ENCODE data around the gene DOK1. TPM values are rescaled to one million over a fixed set of nuclear protein-coding genes. Genes with fewer than 3 reads are reported as not detected.
A peak's percentile ranks its signal among the peaks of the same experiment; 100 is the strongest.

The DOK1 gene
- polyA plus RNA-seq, 3 donors, result 48.0 to 53.6 (median 49.3) TPM

- H3K4me3 ChIP-seq (replicated peaks in 1 of 3; ENCODE audit: low read depth in 2 of 3, low read length in 3 of 3), result peak overlapping the region; percentile 61 to 88 (median 79)
- peak overlapping the region; percentile 99 for H2AFZ ChIP-seq (ENCODE audit: insufficient read depth, low read depth, low read length, poor library complexity, severe bottlenecking)
- Mint-ChIP-seq H3K27ac (peak overlapping the region; percentile 98 to 100 (median 100)), H3K27me3 (ENCODE audit: low read depth in 3 of 3) (peaks cover 43 to 58% (median 48%) of the 10 kb centered on the region in 3 donors), H3K36me3 (peaks cover 27 to 36% of the 10 kb centered on the region in 2 donors), H3K4me1 (peaks cover 54% of the 10 kb centered on the region), H3K4me3 (peak overlapping the region; percentile 96 to 100), H3K9me3 (peaks cover 0 to 16% (median 11%) of the 10 kb centered on the region in 7 donors)
- peaks cover 0 to 4% of the 10 kb centered on the region in 2 donors for H3K9me3 ChIP-seq (replicated peaks in 1 of 2; ENCODE audit: control insufficient read depth in 1 of 2, insufficient read depth in 1 of 2, low read length in 2 of 2)
- TF ChIP-seq CTCF (IDR thresholded peaks at IDR 0.05), result no peak
- WGBS (ENCODE audit: insufficient coverage), result 14% methylated on average over 19 of the region's 38 CpGs
- H3K9ac ChIP-seq (ENCODE audit: insufficient read depth, low read length, poor library complexity, severe bottlenecking), result peak overlapping the region; percentile 88
- H3K4me1 ChIP-seq (ENCODE audit: control insufficient read depth in 1 of 2, insufficient read depth in 2 of 2, low read length in 2 of 2), result peaks cover 47 to 52% of the 10 kb centered on the region in 2 donors
- no peaks in the 10 kb centered on the region for H3K36me3 ChIP-seq (replicated peaks in 1 of 2; ENCODE audit: control insufficient read depth in 1 of 2, insufficient read depth in 2 of 2, low read length in 2 of 2)
- peaks cover 30 to 51% of the 10 kb centered on the region in 2 donors for H3K27me3 ChIP-seq (ENCODE audit: control insufficient read depth in 2 of 2, insufficient read depth in 2 of 2, low read length in 2 of 2)
- intact Hi-C loops (cut with micrococcal nuclease), result loop anchor here in 1 of 2 donors (1.0 kb wide), 1 partner anchor 21 kb away; the partner anchor contains the start of genes AUP1 and HTRA2
- no peaks in the 10 kb centered on the region for H4K20me1 ChIP-seq (ENCODE audit: insufficient read depth, low read length)
- peak overlapping the region; percentile 95 to 98 for H3K27ac ChIP-seq (ENCODE audit: low read depth in 1 of 2, low read length in 2 of 2)
- peak in 1 of 3 donors; percentile 19 for DNase-seq
- H3K79me2 ChIP-seq (ENCODE audit: insufficient read depth, low read length), result peaks cover 28% of the 10 kb centered on the region
- H3K4me2 ChIP-seq (replicated peaks; ENCODE audit: extremely low read depth, low read length, poor library complexity, severe bottlenecking), result peak overlapping the region; percentile 96
Measured at GRCh38 chr2:74507926-74508520, 46.5 kb upstream of the DOK1 start.

GRCh38 chr2:74510272-74510671 lies 44.2 kb upstream of the DOK1 start:
- peak overlapping the region in 1 of 2 donors; percentile 87 for H3K4me3 Mint-ChIP-seq
- Histone ChIP-seq H3K4me3 (replicated peaks in 1 of 3; ENCODE audit: low read depth in 2 of 3, low read length in 3 of 3) (no peak overlapping the region), H2AFZ (ENCODE audit: insufficient read depth, low read depth, low read length, poor library complexity, severe bottlenecking) (no peak overlapping the region), H3K36me3 (replicated peaks in 1 of 2; ENCODE audit: control insufficient read depth in 1 of 2, insufficient read depth in 2 of 2, low read length in 2 of 2) (no peaks in the 10 kb centered on the region), H3K79me2 (ENCODE audit: insufficient read depth, low read length) (peaks cover 17% of the 10 kb centered on the region), H3K4me1 (ENCODE audit: control insufficient read depth in 1 of 2, insufficient read depth in 2 of 2, low read length in 2 of 2) (peaks cover 39 to 46% of the 10 kb centered on the region in 2 donors), H3K9me3 (replicated peaks in 1 of 2; ENCODE audit: control insufficient read depth in 1 of 2, insufficient read depth in 1 of 2, low read length in 2 of 2) (peaks cover 0 to 8% of the 10 kb centered on the region in 2 donors), H3K9ac (ENCODE audit: insufficient read depth, low read length, poor library complexity, severe bottlenecking) (no peak overlapping the region), H3K27me3 (ENCODE audit: control insufficient read depth in 2 of 2, insufficient read depth in 2 of 2, low read length in 2 of 2) (peaks cover 49 to 74% of the 10 kb centered on the region in 2 donors), H4K20me1 (ENCODE audit: insufficient read depth, low read length) (no peaks in the 10 kb centered on the region), H3K27ac (ENCODE audit: low read depth in 1 of 2, low read length in 2 of 2) (no peak overlapping the region), H3K4me2 (replicated peaks; ENCODE audit: extremely low read depth, low read length, poor library complexity, severe bottlenecking) (no peak overlapping the region)
- peaks cover 0 to 22% (median 14%) of the 10 kb centered on the region in 7 donors for H3K9me3 Mint-ChIP-seq
- WGBS (ENCODE audit: insufficient coverage), result 73% methylated on average over 2 of the region's 4 CpGs
- no peak for DNase-seq
- peaks cover 56 to 74% (median 64%) of the 10 kb centered on the region in 3 donors for H3K27me3 Mint-ChIP-seq (ENCODE audit: low read depth in 3 of 3)
- no peak for TF ChIP-seq CTCF (IDR thresholded peaks at IDR 0.05)
- no peak overlapping the region for H3K27ac Mint-ChIP-seq
- H3K36me3 Mint-ChIP-seq, result peaks cover 15 to 26% of the 10 kb centered on the region in 2 donors
- peaks cover 45% of the 10 kb centered on the region for H3K4me1 Mint-ChIP-seq
- intact Hi-C loops (cut with micrococcal nuclease), result no loop called here

Data from CD14-positive monocyte (primary cell).